Mucosa of descending colon (tissue), 3 donors: ENCODE results near the gene TMEM116. TPM values are rescaled to one million over a fixed set of nuclear protein-coding genes. Genes with fewer than 3 reads are reported as not detected.
"Not testable (repeated sequence)": the region's sequence is repeated elsewhere in the genome, so short reads cannot be mapped to it uniquely, and the experiment has no call there.

Experiments used
- ATAC-seq: fragments of 200-7000 bp; cut with Tn5 transposase; one replicate; pipeline ENCODE4 v1.9.1; 2020; ENCODE audit warnings: mild to moderate bottlenecking, moderate library complexity
- DNase-seq, 3 donors: peaks; one replicate each; pipeline ENCODE4 v3.0.0-alpha.2; 2020
- H3K36me3 ChIP-seq: fragments of 200-600 bp; one replicate; pipeline ENCODE4 v1.8.0; 2021; ENCODE audit warnings: low read depth, mild to moderate bottlenecking
- H3K4me1 ChIP-seq: fragments of 200-600 bp; one replicate; pipeline ENCODE4 v1.8.0; 2021; ENCODE audit warnings: low read depth, mild to moderate bottlenecking
- H3K4me3 ChIP-seq: fragments of 200-600 bp; one replicate; pipeline ENCODE4 v1.8.0; 2021; ENCODE audit warnings: mild to moderate bottlenecking
- H3K9me3 ChIP-seq: fragments of 200-600 bp; one replicate; pipeline ENCODE4 v1.8.0; 2021; ENCODE audit warnings: mild to moderate bottlenecking
- intact Hi-C, 2 donors: fragments of 100-400 bp; cut with DNase I in 1 of 2; cut with micrococcal nuclease in 1 of 2; formaldehyde crosslinking; loops; one replicate each; pipeline versions ENCODE4 v1.11.0 to v1.11.1; 2022; cut with DNase I, micrococcal nuclease
- total RNA-seq, 3 donors: library from RNA; stranded (reverse); fragmentation: NEBNext Ultra II Directional in 2 of 3; extraction: Animal tissue kit (Norgen Biotek cat#: 25700) in 2 of 3; gene quantifications; one replicate each; pipeline versions ENCODE4 v1.2.1 to v1.2.4, GENCODE V29; 2021 to 2023
- TF ChIP-seq, protein P1 (sequence below): fragments of 200-600 bp; IDR thresholded peaks from one replicate; pipeline ENCODE4 v1.8.0; 2022; ENCODE audit warnings: antibody characterized with exemption, mild to moderate bottlenecking
- donor health status: DM: no; HTN: no; CAD: no; lungs with moderate emphysema.
- donor health status: DM: no; HTN: no; CAD: no.
- donor health status: DM: no; HTN: yes; CAD: no.

The TMEM116 gene
- total RNA-seq, 3 donors from 2014 or later = 11.2 to 12.5 (median 11.4) TPM

DNA sequence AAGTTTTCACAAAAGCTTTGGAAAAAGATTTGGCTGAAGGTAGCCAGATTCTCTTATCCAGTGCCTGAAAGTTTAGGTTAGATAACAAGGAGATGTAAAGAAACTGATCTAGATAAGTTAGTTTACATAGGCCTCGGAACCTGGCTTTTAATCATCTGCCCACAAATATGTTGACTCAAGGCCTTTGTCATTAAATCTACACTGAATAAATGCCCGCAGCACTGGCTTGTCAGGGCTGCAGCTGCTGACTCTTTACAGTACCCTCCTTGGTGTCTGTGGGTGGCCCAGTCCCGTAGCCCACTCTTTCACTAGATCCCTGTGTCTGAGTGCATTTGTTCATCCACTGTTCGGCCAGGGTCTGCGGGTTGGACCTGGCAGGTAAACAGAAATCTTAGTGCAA, 58.0 kb downstream of the TMEM116 start:
- intact Hi-C loops = no loop called here
- Histone ChIP-seq H3K4me3 (no peak overlapping the region), H3K36me3 (no peaks in the 10 kb centered on the region), H3K9me3 (peaks cover 7% of the 10 kb centered on the region), H3K4me1 (no peaks in the 10 kb centered on the region)
- ATAC-seq (no peak), DNase-seq (no peak)
- TF ChIP-seq, protein P1, sequence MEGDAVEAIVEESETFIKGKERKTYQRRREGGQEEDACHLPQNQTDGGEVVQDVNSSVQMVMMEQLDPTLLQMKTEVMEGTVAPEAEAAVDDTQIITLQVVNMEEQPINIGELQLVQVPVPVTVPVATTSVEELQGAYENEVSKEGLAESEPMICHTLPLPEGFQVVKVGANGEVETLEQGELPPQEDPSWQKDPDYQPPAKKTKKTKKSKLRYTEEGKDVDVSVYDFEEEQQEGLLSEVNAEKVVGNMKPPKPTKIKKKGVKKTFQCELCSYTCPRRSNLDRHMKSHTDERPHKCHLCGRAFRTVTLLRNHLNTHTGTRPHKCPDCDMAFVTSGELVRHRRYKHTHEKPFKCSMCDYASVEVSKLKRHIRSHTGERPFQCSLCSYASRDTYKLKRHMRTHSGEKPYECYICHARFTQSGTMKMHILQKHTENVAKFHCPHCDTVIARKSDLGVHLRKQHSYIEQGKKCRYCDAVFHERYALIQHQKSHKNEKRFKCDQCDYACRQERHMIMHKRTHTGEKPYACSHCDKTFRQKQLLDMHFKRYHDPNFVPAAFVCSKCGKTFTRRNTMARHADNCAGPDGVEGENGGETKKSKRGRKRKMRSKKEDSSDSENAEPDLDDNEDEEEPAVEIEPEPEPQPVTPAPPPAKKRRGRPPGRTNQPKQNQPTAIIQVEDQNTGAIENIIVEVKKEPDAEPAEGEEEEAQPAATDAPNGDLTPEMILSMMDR = no peak

DNA sequence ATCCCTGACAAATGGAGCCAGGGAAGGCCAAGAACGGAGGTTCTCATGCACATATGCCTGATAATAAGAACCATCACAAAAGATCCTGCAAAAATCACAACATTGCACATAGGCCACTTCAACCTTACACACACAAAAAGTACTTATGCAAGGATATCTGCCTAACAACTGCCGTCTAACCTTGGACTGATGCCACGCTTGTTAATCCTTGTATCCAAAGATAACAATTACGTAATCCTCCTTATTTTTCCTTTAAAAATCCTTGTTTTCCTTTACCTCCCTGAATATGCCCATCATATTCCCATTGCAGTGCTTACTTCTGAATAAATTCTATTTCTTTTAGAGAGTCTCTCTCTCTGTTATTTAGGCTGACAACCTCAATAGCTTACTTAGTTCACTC, 59.5 kb downstream of the TMEM116 start:
- H3K36me3 ChIP-seq = no peaks in the 10 kb centered on the region
- ATAC-seq = no peak

DNA sequence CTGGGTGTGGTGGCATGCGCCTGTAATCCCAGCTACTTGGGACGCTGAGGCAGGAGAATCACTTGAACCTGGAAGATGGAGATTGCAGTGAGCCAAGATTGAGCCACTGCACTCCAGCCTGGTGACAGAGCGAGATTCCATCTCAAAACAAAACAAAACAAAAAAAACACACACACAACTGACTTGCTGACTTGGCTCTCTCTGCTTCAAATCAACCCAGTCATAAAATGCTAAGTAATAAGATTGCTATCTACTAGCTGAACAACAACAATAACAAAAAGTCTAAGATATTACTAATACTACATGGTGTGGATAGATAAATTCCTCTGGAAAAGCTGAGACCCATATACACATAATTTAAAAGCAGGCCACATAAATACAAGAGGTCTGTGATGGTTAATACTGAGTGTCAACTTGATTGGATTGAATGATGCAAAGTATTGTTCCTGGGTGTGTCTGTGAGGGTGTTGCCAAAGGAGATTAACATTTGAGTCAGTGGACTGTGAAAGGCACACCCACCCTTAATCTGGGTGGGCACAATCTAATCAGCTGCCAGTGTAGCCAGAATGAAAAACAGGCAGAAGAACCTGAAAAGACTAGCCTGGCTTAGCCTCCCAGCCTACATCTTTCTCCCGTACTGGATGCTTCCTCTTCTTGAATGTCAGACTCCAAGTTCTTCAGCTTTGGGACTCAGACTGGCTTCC, 60.7 kb downstream of the TMEM116 start:
- intact Hi-C loops, H3K36me3 ChIP-seq, DNase-seq, H3K9me3 ChIP-seq, ATAC-seq, H3K4me1 ChIP-seq, H3K4me3 ChIP-seq: not testable (repeated sequence)

More for the DNA sequence above, 59.5 kb downstream of the TMEM116 start:
- DNase-seq = peak in 1 of 3 donors; percentile 27
- H3K4me3 ChIP-seq = no peak overlapping the region
- TF ChIP-seq, protein P1 = no peak
- peaks cover 7% of the 10 kb centered on the region for H3K9me3 ChIP-seq
- intact Hi-C loops = no loop called here
- H3K4me1 ChIP-seq = no peaks in the 10 kb centered on the region

DNA sequence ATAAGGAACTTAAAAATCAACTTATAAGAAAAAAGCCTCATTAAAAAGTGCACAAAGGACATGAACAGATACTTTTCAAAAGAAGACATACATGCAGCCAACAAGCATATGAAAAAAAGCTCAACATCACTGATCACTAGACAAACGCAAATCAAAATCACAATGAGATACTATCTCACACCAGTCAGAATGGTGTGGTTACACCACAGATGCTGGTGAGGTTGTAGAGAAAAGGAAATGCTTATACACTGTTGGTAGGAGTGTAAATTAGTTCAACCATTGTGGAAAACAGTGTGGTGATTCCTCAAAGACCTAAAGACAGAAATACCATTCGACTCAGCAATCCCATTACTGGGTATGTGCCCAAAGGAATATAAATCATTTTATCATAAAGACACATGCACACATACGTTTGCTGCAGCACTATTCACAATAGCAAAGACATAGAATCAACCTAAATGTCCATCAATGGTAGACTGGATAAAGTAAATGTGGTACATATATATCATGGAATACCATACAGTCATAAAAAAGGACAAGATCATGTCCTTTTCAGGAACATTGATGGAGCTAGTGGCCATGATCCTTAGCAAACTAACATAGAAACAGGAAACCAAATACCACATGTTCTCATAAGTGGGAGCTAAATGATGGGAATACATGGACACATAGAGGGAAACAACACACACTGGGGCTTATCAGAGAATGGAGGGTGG, 61.8 kb downstream of the TMEM116 start:
- H3K36me3 ChIP-seq, H3K4me1 ChIP-seq, H3K4me3 ChIP-seq, intact Hi-C loops, DNase-seq, H3K9me3 ChIP-seq, ATAC-seq: not testable (repeated sequence)

DNA sequence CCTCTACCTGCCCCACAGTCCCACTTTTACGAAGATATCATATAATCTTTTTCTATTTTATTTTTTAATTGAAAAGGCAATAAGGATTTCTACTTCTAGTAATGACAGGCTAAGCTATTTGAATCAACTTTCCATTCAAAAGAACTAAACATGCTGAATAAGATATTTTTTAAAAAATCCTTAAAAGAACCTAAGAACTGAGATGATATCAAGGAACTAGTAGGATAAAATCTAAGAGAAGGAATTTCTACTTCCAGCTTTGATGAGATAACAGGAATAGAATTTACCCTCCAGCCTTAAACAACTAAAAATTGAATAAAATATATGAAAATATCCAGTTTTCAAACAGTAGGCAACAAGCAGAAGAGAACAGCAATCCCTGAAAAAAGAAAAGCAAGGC, 69.0 kb downstream of the TMEM116 start:
- intact Hi-C loops = no loop called here
- TF ChIP-seq, protein P1 = no peak
- ATAC-seq (no peak), DNase-seq (no peak)
- no peaks in the 10 kb centered on the region for H3K9me3 ChIP-seq
- no peaks in the 10 kb centered on the region for H3K4me1 ChIP-seq
- H3K4me3 ChIP-seq = no peak overlapping the region
- H3K36me3 ChIP-seq = no peaks in the 10 kb centered on the region

DNA sequence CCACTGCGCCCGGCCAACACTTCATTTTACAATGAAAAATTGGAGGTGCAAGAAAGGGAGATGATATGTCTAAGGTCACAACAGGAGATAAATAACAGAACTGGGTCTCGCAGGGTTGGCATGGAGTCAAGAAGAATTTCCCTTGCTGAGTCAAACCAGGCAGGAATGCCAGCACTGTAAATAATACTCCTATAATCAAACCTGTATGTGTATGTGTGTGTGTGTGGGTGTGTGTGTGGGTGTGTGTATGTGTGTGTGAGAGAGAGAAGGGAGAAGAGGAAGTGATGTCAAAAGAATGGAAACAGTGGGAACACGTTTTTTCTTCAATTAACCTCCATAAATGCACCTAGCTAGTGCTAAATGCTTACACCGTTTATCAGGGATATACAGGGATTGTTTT, 70.4 kb downstream of the TMEM116 start:
- peak in 1 of 3 donors; percentile 82 for DNase-seq
- peak; percentile 88 for ATAC-seq
- no peak overlapping the region for H3K4me3 ChIP-seq
- no peaks in the 10 kb centered on the region for H3K9me3 ChIP-seq
- TF ChIP-seq, protein P1 = no peak
- no peaks in the 10 kb centered on the region for H3K4me1 ChIP-seq
- intact Hi-C loops = no loop called here
- H3K36me3 ChIP-seq = no peaks in the 10 kb centered on the region
